ENCODE data around the gene NRXN3. TPM values are rescaled to one million over a fixed set of nuclear protein-coding genes. Genes with fewer than 3 reads are reported as not detected.

NRXN3 gene
- polyA plus RNA-seq, 1 donor (not counting 4 experiments of a cell fraction or from before 2014, with no cell fraction given): 0.89 TPM

DNA sequence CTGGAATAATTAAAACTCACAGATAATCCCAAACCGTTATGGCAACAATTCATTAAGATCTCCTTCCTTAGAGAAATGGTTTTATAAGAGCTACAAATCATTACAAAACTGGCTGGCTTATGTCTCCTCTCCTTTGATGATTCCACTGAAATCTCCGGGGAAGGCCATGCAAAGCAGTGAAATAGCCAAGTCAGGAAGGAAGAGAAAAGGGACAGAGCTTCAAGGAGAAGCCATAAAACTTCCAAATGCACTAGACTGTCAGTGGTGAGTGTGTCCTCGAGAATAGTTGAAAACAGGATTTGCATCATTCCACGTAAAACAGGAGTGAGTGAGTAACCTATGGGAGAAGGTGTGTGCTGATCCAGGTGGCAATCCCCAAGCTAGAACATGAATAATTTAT, 1711.1 kb downstream of the NRXN3 start:
- Histone ChIP-seq H3K36me3 (ENCODE audit: control insufficient read depth in 2 of 2, extremely low read depth in 1 of 2, insufficient read depth in 2 of 2, low read length in 2 of 2) (no peaks in the 10 kb centered on the region), H4K20me1 (ENCODE audit: control insufficient read depth, extremely low read depth, insufficient read depth, low read length) (no peaks in the 10 kb centered on the region), H3K79me2 (ENCODE audit: control insufficient read depth, insufficient read depth, low read length) (no peaks in the 10 kb centered on the region), H3K4me3 (ENCODE audit: control insufficient read depth in 2 of 3, extremely low read depth in 1 of 3, insufficient read depth in 2 of 3, low read depth in 1 of 3, low read length in 3 of 3) (no peak overlapping the region), H3K9me1 (ENCODE audit: control insufficient read depth, extremely low read depth, insufficient read depth, low read length) (no peaks in the 10 kb centered on the region), H3K27me3 (ENCODE audit: control insufficient read depth, extremely low read depth, insufficient read depth, low read length) (no peaks in the 10 kb centered on the region), H3K9me3 (ENCODE audit: control insufficient read depth, low read depth, low read length) (no peaks in the 10 kb centered on the region), H2AFZ (ENCODE audit: control insufficient read depth, low read length) (no peak overlapping the region), H3K27ac (ENCODE audit: control insufficient read depth, insufficient read depth, low read length) (no peak overlapping the region), H3K4me1 (ENCODE audit: control insufficient read depth, extremely low read depth, insufficient read depth, low read length) (no peaks in the 10 kb centered on the region), H3K4me2 (ENCODE audit: control insufficient read depth, extremely low read depth, insufficient read depth, low read depth, low read length) (no peak overlapping the region), H3K9ac (ENCODE audit: control insufficient read depth, extremely low read depth, insufficient read depth, low read length) (no peak overlapping the region)
- FAIRE-seq (no peak), DNase-seq (ENCODE audit: low read depth, low spot score) (no peak)
- dilution Hi-C loops (cut with MboI; ENCODE audit: extremely low pct_ligation_motif_present, low sequenced_read_pairs): no loop called here
- TF ChIP-seq CTCF (optimal IDR thresholded peaks at IDR 0.05 in 1 of 3, IDR thresholded peaks at IDR 0.05 in 1 of 3, conservative IDR thresholded peaks at IDR 0.05 in 1 of 3; ENCODE audit: extremely low read depth in 1 of 3, insufficient read depth in 2 of 3, low read length in 3 of 3) (no peak), EZH2 (IDR thresholded peaks at IDR 0.05; ENCODE audit: low read length) (no peak)

GRCh38 chr14:79890527-79890926, 1720.4 kb downstream of the NRXN3 start:
- Histone ChIP-seq H3K36me3 (ENCODE audit: control insufficient read depth in 2 of 2, extremely low read depth in 1 of 2, insufficient read depth in 2 of 2, low read length in 2 of 2) (no peaks in the 10 kb centered on the region), H3K4me3 (ENCODE audit: control insufficient read depth in 2 of 3, extremely low read depth in 1 of 3, insufficient read depth in 2 of 3, low read depth in 1 of 3, low read length in 3 of 3) (no peak overlapping the region), H2AFZ (ENCODE audit: control insufficient read depth, low read length) (no peak overlapping the region), H3K27me3 (ENCODE audit: control insufficient read depth, extremely low read depth, insufficient read depth, low read length) (no peaks in the 10 kb centered on the region), H3K79me2 (ENCODE audit: control insufficient read depth, insufficient read depth, low read length) (no peaks in the 10 kb centered on the region), H3K27ac (ENCODE audit: control insufficient read depth, insufficient read depth, low read length) (no peak overlapping the region), H3K9ac (ENCODE audit: control insufficient read depth, extremely low read depth, insufficient read depth, low read length) (no peak overlapping the region), H4K20me1 (ENCODE audit: control insufficient read depth, extremely low read depth, insufficient read depth, low read length) (no peaks in the 10 kb centered on the region), H3K9me1 (ENCODE audit: control insufficient read depth, extremely low read depth, insufficient read depth, low read length) (no peaks in the 10 kb centered on the region), H3K4me1 (ENCODE audit: control insufficient read depth, extremely low read depth, insufficient read depth, low read length) (no peaks in the 10 kb centered on the region), H3K9me3 (ENCODE audit: control insufficient read depth, low read depth, low read length) (no peaks in the 10 kb centered on the region), H3K4me2 (ENCODE audit: control insufficient read depth, extremely low read depth, insufficient read depth, low read depth, low read length) (no peak overlapping the region)
- no peak for DNase-seq (ENCODE audit: low read depth, low spot score)
- FAIRE-seq: no peak
- TF ChIP-seq EZH2 (IDR thresholded peaks at IDR 0.05; ENCODE audit: low read length): no peak
- TF ChIP-seq CTCF (optimal IDR thresholded peaks at IDR 0.05 in 1 of 3, IDR thresholded peaks at IDR 0.05 in 1 of 3, conservative IDR thresholded peaks at IDR 0.05 in 1 of 3; ENCODE audit: extremely low read depth in 1 of 3, insufficient read depth in 2 of 3, low read length in 3 of 3): no peak
- dilution Hi-C loops (cut with MboI; ENCODE audit: extremely low pct_ligation_motif_present, low sequenced_read_pairs): no loop called here
